Nephron (organoid): Measurements from ENCODE around the gene ZFP36.

Source experiments
- H3K27ac Mint-ChIP-seq, 3 experiments: 2 replicates each; pipeline ENCODE4 v1.8.0; 2020; ENCODE audit warnings: mixed read lengths in 3 of 3, mild to moderate bottlenecking in 2 of 3, moderate library complexity in 1 of 3
- H3K27me3 Mint-ChIP-seq: 2 replicates; pipeline ENCODE4 v1.8.0; 2021; ENCODE audit warnings: low read depth, mild to moderate bottlenecking, moderate library complexity, mixed read lengths
- H3K36me3 Mint-ChIP-seq: 2 replicates; pipeline ENCODE4 v1.8.0; 2020; ENCODE audit warnings: low read depth, mixed read lengths
- H3K4me1 Mint-ChIP-seq: 2 replicates; pipeline ENCODE4 v1.8.0; 2020; ENCODE audit warnings: mixed read lengths
- H3K4me3 Mint-ChIP-seq, 3 experiments: 2 replicates each; pipeline ENCODE4 v1.8.0; 2020; ENCODE audit warnings: mild to moderate bottlenecking in 3 of 3, mixed read lengths in 3 of 3, moderate library complexity in 2 of 3
- H3K9me3 Mint-ChIP-seq: 2 replicates; pipeline ENCODE4 v1.8.0; 2020; ENCODE audit warnings: mixed read lengths
- CTCF ChIP-seq, 3 experiments: fragments of 200-600 bp; sonication (generic); IDR thresholded peaks; one replicate each; pipeline ENCODE4 v1.5.0; 2021; ENCODE audit warnings: antibody characterized with exemption in 3 of 3; ENCODE audit not compliant: unreplicated experiment in 3 of 3

Gene ZFP36

GRCh38 chr19:39411832-39412099, 5.1 kb downstream of the ZFP36 start:
- Mint-ChIP-seq H3K27me3 (peaks cover 5% of the 10 kb centered on the region), H3K4me3 (peak overlapping the region; percentile 97 to 99 (median 97)), H3K27ac (peak overlapping the region; percentile 91 to 98 (median 96)), H3K36me3 (peaks cover 14% of the 10 kb centered on the region), H3K4me1 (peaks cover 36% of the 10 kb centered on the region), H3K9me3 (no peaks in the 10 kb centered on the region)
- peak; percentile 96 to 98 (median 97) for TF ChIP-seq CTCF (IDR thresholded peaks at IDR 0.05; ENCODE audit: unreplicated experiment in 3 of 3)

GRCh38 chr19:39412100-39412866, 5.6 kb downstream of the ZFP36 start, which contains the start of gene PLEKHG2:
Gene PLEKHG2 (plus strand): TSS chr19:39412669. CDS start chr19:39414087, 1,418 bp downstream.
- H3K4me1 Mint-ChIP-seq = peaks cover 36% of the 10 kb centered on the region

GRCh38 chr19:39412867-39413271, 6.2 kb downstream of the ZFP36 start:
- H3K36me3 Mint-ChIP-seq = peaks cover 22% of the 10 kb centered on the region
- no peaks in the 10 kb centered on the region for H3K9me3 Mint-ChIP-seq
- peaks cover 36% of the 10 kb centered on the region for H3K4me1 Mint-ChIP-seq
- TF ChIP-seq CTCF (IDR thresholded peaks at IDR 0.05; ENCODE audit: unreplicated experiment in 3 of 3) = peak in 2 of 3 experiments; percentile 47 to 84
- peaks cover 5% of the 10 kb centered on the region for H3K27me3 Mint-ChIP-seq
- peak overlapping the region; percentile 97 to 99 (median 97) for H3K4me3 Mint-ChIP-seq
- peak overlapping the region; percentile 90 to 98 (median 91) for H3K27ac Mint-ChIP-seq

More at GRCh38 chr19:39412100-39412866, 5.6 kb downstream of the ZFP36 start, which contains the start of gene PLEKHG2:
- H3K36me3 Mint-ChIP-seq = peaks cover 16% of the 10 kb centered on the region
- H3K9me3 Mint-ChIP-seq = no peaks in the 10 kb centered on the region
- TF ChIP-seq CTCF (IDR thresholded peaks at IDR 0.05; ENCODE audit: unreplicated experiment in 3 of 3) = peak in 2 of 3 experiments; percentile 85 to 96
- H3K27ac Mint-ChIP-seq = peak within 1 kb of the TSS; percentile 93 to 98 (median 96)
- H3K27me3 Mint-ChIP-seq = peaks cover 5% of the 10 kb centered on the region
- peak within 1 kb of the TSS; percentile 97 to 99 (median 97) for H3K4me3 Mint-ChIP-seq

GRCh38 chr19:39413272-39413910, 6.7 kb downstream of the ZFP36 start:
- Mint-ChIP-seq H3K27me3 (peaks cover 5% of the 10 kb centered on the region), H3K4me3 (peak overlapping the region; percentile 97 to 99 (median 97)), H3K27ac (peak overlapping the region; percentile 93 to 98 (median 94)), H3K36me3 (peaks cover 26% of the 10 kb centered on the region), H3K4me1 (peaks cover 36% of the 10 kb centered on the region), H3K9me3 (no peaks in the 10 kb centered on the region)
- TF ChIP-seq CTCF (IDR thresholded peaks at IDR 0.05; ENCODE audit: unreplicated experiment in 3 of 3) = no peak

- TF ChIP-seq CTCF (IDR thresholded peaks at IDR 0.05; ENCODE audit: unreplicated experiment in 3 of 3) = no peak
- Mint-ChIP-seq H3K4me3 (peak overlapping the region; percentile 97 to 99 (median 97)), H3K27ac (peak overlapping the region; percentile 93 to 98 (median 94)), H3K9me3 (no peaks in the 10 kb centered on the region), H3K4me1 (peaks cover 30% of the 10 kb centered on the region), H3K36me3 (peaks cover 32% of the 10 kb centered on the region), H3K27me3 (peaks cover 5% of the 10 kb centered on the region)
Observed at GRCh38 chr19:39413911-39414608, 7.4 kb downstream of the ZFP36 start.
